Mucosa of descending colon (tissue), 3 donors: ENCODE results near the gene PPP1R16B. TPM values are rescaled to one million over a fixed set of nuclear protein-coding genes. Genes with fewer than 3 reads are reported as not detected.

ENCODE experiments used
- ATAC-seq: fragments of 200-7000 bp; cut with Tn5 transposase; one replicate; pipeline ENCODE4 v1.9.1; 2020; ENCODE audit warnings: mild to moderate bottlenecking, moderate library complexity
- DNase-seq, 3 donors: peaks; one replicate each; pipeline ENCODE4 v3.0.0-alpha.2; 2020
- H3K36me3 ChIP-seq: fragments of 200-600 bp; one replicate; pipeline ENCODE4 v1.8.0; 2021; ENCODE audit warnings: low read depth, mild to moderate bottlenecking
- H3K4me1 ChIP-seq: fragments of 200-600 bp; one replicate; pipeline ENCODE4 v1.8.0; 2021; ENCODE audit warnings: low read depth, mild to moderate bottlenecking
- H3K4me3 ChIP-seq: fragments of 200-600 bp; one replicate; pipeline ENCODE4 v1.8.0; 2021; ENCODE audit warnings: mild to moderate bottlenecking
- H3K9me3 ChIP-seq: fragments of 200-600 bp; one replicate; pipeline ENCODE4 v1.8.0; 2021; ENCODE audit warnings: mild to moderate bottlenecking
- intact Hi-C, 2 donors: fragments of 100-400 bp; cut with DNase I in 1 of 2; cut with micrococcal nuclease in 1 of 2; formaldehyde crosslinking; loops; one replicate each; pipeline versions ENCODE4 v1.11.0 to v1.11.1; 2022; cut with DNase I, micrococcal nuclease
- total RNA-seq, 3 donors: library from RNA; stranded (reverse); fragmentation: NEBNext Ultra II Directional in 2 of 3; extraction: Animal tissue kit (Norgen Biotek cat#: 25700) in 2 of 3; gene quantifications; one replicate each; pipeline versions ENCODE4 v1.2.1 to v1.2.4, GENCODE V29; 2021 to 2023
- TF ChIP-seq, protein P1 (sequence below): fragments of 200-600 bp; IDR thresholded peaks from one replicate; pipeline ENCODE4 v1.8.0; 2022; ENCODE audit warnings: antibody characterized with exemption, mild to moderate bottlenecking
- donor health status: DM: no; HTN: no; CAD: no; lungs with moderate emphysema.
- donor health status: DM: no; HTN: no; CAD: no.
- donor health status: DM: no; HTN: yes; CAD: no.

PPP1R16B gene
- total RNA-seq, 3 donors from 2014 or later = 4.4 to 5.6 (median 4.4) TPM

DNA sequence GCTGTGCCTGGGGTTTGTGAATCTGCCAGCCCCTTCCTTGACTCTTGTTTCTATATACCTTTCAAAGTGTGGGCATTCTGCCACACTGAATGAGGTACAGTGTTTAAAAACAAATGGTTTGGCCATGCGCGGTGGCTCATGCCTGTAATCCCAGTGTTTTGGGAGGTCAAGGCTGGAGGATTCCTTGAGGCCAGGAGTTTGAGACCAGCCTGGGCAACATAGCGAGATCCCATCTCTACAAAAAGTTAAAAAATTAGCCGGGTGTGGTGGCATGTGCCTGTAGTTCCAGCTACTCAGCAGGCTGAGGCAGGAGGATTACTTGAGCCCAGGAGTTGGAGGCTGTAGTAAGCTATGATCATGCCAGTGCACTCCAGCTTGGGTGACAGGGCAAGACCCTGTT lies 126.5 kb downstream of the PPP1R16B start:
- TF ChIP-seq, protein P1, sequence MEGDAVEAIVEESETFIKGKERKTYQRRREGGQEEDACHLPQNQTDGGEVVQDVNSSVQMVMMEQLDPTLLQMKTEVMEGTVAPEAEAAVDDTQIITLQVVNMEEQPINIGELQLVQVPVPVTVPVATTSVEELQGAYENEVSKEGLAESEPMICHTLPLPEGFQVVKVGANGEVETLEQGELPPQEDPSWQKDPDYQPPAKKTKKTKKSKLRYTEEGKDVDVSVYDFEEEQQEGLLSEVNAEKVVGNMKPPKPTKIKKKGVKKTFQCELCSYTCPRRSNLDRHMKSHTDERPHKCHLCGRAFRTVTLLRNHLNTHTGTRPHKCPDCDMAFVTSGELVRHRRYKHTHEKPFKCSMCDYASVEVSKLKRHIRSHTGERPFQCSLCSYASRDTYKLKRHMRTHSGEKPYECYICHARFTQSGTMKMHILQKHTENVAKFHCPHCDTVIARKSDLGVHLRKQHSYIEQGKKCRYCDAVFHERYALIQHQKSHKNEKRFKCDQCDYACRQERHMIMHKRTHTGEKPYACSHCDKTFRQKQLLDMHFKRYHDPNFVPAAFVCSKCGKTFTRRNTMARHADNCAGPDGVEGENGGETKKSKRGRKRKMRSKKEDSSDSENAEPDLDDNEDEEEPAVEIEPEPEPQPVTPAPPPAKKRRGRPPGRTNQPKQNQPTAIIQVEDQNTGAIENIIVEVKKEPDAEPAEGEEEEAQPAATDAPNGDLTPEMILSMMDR = no peak
- intact Hi-C loops = no loop called here
- Histone ChIP-seq H3K4me3 (no peak overlapping the region), H3K36me3 (no peaks in the 10 kb centered on the region), H3K4me1 (peaks cover 8% of the 10 kb centered on the region), H3K9me3 (no peaks in the 10 kb centered on the region)
- ATAC-seq (no peak), DNase-seq (no peak)

DNA sequence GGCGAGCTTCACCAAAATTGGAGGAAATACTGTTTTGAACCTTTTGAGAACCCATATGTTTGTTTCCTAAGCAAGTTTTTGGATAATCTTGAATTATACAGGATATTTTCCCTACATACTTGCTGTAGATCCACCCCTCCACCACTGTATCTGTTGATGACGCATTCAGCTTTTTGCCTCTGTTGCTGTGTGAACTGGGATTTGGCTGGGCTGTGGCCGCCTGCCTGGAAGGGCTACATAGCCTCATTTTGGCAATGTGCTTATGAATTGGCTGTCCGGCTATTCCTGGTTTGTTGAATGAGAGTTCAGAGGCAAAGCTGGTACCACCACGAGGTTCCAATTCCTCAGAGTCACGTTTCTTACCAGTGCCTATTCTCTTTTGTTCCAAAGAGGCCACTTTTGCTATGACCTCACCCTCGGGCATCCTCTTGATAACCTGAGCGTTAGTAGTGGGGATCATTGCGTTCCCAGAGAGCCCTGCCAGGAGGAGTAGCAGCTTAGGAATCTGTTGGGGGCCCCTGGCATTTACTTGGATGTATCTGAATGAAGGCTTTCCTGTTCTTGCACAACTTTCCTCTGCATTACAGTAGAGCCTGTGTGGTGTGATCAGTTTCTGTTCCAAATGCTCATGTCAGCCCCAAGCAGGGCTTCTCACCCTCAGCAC lies 127.1 kb downstream of the PPP1R16B start:
- TF ChIP-seq, protein P1 = no peak
- no peaks in the 10 kb centered on the region for H3K36me3 ChIP-seq
- intact Hi-C loops = no loop called here
- ATAC-seq (no peak), DNase-seq (no peak)
- no peak overlapping the region for H3K4me3 ChIP-seq
- peaks cover 3% of the 10 kb centered on the region for H3K4me1 ChIP-seq
- H3K9me3 ChIP-seq = no peaks in the 10 kb centered on the region

GRCh38 chr20:38934530-38934929 lies 129.0 kb downstream of the PPP1R16B start:
- no peak overlapping the region for H3K4me3 ChIP-seq
- no peaks in the 10 kb centered on the region for H3K9me3 ChIP-seq
- ATAC-seq = no peak
- intact Hi-C loops = no loop called here
- no peak for DNase-seq
- H3K36me3 ChIP-seq = no peaks in the 10 kb centered on the region
- TF ChIP-seq, protein P1 = no peak
- H3K4me1 ChIP-seq = no peaks in the 10 kb centered on the region

DNA sequence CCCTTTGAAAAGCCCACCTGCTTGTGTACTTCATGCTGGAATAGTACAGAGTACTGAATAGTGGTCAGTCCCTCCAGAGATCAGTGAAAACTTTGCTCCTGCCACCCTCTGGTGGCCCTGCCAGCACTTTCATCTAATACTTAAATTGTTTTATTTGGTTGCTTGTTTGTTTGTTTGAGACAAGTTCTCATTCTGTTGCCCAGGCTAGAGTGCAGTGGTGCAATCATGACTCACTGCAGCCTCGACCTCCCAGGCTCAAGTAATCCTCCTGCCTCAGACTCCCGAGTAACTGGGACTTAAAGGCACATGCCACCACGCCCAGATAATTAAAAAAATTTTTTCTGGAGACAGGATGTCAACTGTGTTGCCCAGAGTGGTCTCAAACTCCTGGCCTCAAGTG lies 129.8 kb downstream of the PPP1R16B start:
- intact Hi-C loops = no loop called here
- H3K36me3 ChIP-seq = no peaks in the 10 kb centered on the region
- TF ChIP-seq, protein P1 = no peak
- DNase-seq = no peak
- H3K4me3 ChIP-seq = no peak overlapping the region
- no peaks in the 10 kb centered on the region for H3K4me1 ChIP-seq
- no peak for ATAC-seq
- H3K9me3 ChIP-seq = no peaks in the 10 kb centered on the region

- intact Hi-C loops = no loop called here
- Histone ChIP-seq H3K9me3 (no peaks in the 10 kb centered on the region), H3K36me3 (no peaks in the 10 kb centered on the region), H3K4me1 (no peaks in the 10 kb centered on the region), H3K4me3 (no peak overlapping the region)
- no peak for DNase-seq
- TF ChIP-seq, protein P1 = no peak
- no peak for ATAC-seq
These were observed 130.5 kb downstream of the PPP1R16B start for GRCh38 chr20:38935967-38936407.
